C4-2B (cell line): ENCODE measurements around the gene ADAMTS3.

Experiments used
- H3K27ac ChIP-seq: fragments of 450-650 bp; 2 replicates; pipeline ENCODE4 v1.5.1; 2017
- ZFX ChIP-seq: fragments of 450-650 bp; IDR thresholded peaks from 2 replicates; pipeline ENCODE4 v1.6.1; 2017
- TF ChIP-seq, protein P1 (sequence below): fragments of 450-650 bp; conservative IDR thresholded peaks from 2 replicates; pipeline ENCODE4 v1.5.1; 2017; ENCODE audit warnings: mild to moderate bottlenecking

The ADAMTS3 gene

DNA sequence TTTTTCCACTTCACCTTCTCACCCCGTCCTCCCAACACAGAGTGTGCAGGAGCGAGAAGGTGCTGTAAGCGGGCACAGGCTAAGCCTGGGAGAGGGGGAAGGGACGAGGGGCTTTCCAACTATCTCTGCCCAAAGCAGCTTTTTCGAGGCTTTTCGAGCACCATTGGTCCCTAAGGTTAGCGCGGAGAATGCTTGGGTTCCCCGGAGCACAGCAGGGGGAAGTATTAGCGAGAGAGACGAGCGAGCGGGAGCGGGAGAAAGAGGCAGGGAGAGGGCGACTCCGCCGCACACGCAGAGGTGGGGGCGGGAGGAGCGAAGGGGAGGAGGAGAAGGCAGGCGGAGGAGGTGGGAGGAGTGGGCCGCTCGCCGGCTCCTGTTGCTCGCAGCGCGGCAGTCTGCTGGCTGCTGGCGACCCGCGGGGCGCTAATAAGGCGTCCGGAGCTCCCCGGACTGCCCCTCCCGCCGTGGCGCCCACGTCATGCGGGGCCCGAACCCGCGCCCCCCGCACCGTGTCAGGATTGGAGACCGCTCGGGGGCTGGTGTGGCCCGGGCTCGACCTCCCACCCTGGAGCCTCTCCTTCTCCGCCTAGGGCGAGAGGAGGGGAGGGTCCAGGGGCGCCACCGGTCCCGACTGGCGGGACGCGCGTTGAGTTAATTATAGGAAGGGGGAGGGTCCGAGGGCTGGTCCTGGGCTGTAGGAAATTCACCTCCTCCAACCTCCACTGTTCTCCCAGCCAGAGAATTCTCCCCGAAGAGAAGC is at the start of gene ADAMTS3:
TSS of gene ADAMTS3 (minus strand) at position 263 of the 760 bp plus-strand sequence. CDS start 459 bp downstream, outside the sequence.
- TF ChIP-seq, protein P1, sequence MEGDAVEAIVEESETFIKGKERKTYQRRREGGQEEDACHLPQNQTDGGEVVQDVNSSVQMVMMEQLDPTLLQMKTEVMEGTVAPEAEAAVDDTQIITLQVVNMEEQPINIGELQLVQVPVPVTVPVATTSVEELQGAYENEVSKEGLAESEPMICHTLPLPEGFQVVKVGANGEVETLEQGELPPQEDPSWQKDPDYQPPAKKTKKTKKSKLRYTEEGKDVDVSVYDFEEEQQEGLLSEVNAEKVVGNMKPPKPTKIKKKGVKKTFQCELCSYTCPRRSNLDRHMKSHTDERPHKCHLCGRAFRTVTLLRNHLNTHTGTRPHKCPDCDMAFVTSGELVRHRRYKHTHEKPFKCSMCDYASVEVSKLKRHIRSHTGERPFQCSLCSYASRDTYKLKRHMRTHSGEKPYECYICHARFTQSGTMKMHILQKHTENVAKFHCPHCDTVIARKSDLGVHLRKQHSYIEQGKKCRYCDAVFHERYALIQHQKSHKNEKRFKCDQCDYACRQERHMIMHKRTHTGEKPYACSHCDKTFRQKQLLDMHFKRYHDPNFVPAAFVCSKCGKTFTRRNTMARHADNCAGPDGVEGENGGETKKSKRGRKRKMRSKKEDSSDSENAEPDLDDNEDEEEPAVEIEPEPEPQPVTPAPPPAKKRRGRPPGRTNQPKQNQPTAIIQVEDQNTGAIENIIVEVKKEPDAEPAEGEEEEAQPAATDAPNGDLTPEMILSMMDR = no peak
- no peak for TF ChIP-seq ZFX
- peak within 1 kb of the TSS; percentile 90 for H3K27ac ChIP-seq

DNA sequence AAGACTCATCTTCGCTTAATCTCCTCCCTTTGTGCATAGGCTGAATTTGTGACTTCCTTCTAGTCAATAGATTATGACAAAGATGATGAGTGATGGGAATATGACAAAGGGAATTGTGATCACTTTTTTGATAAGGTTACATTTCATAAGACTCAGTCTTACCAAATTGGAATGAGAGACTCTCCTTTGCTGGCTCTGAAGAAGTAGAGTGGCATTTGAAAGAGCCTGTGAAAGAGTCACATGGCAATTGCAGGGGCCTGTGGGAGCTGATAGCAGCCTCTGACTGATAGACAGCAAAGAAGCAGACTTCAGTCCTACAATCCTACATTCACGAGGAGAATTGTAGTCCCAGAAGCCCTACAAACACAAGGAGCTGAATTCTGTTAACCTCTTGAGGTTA is 44.9 kb upstream of the ADAMTS3 start:
- H3K27ac ChIP-seq = no peak overlapping the region

DNA sequence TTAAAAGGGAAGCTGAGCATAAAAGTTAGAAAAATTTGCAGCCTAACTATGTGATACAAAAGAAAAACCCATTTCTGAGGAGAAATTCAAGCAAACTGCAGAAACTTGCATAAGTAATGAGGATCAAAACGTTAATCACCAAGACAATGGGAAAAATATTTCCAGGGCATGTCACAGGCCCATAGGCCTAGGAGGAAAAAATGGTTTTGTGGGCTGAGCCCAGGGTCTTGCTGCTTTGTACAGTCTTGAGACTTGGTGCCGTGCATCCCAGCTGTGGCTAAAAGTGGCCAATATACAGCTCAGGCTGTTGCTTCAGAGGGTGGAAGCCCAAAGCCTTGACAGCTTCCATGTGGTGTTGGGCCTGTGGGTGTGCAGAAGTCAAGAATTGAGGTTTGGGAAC is 37.7 kb upstream of the ADAMTS3 start:
- no peak overlapping the region for H3K27ac ChIP-seq
- no peak for TF ChIP-seq ZFX
- TF ChIP-seq, protein P1 = no peak

More for the DNA sequence above, 44.9 kb upstream of the ADAMTS3 start:
- TF ChIP-seq, protein P1 = no peak
- TF ChIP-seq ZFX = no peak

DNA sequence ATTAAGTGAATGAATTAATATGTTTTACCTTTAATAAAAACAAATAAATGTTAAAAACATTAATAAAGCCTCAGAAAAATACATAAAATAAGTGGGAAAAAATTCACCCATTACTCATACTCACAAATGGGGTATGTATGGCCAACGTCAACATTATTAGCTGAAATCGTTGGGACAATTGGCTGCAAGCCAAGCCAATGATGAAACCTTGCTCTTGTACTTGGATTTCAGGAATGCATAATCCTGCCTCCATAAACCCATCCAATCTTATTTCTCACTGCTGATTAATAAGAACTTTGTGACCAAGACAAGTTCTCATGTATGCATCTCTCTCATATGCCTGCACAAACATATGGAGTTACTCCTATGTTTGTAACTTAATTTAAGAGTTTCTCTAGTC is 35.3 kb upstream of the ADAMTS3 start:
- H3K27ac ChIP-seq = no peak overlapping the region
- TF ChIP-seq ZFX = no peak
- TF ChIP-seq, protein P1 = no peak

DNA sequence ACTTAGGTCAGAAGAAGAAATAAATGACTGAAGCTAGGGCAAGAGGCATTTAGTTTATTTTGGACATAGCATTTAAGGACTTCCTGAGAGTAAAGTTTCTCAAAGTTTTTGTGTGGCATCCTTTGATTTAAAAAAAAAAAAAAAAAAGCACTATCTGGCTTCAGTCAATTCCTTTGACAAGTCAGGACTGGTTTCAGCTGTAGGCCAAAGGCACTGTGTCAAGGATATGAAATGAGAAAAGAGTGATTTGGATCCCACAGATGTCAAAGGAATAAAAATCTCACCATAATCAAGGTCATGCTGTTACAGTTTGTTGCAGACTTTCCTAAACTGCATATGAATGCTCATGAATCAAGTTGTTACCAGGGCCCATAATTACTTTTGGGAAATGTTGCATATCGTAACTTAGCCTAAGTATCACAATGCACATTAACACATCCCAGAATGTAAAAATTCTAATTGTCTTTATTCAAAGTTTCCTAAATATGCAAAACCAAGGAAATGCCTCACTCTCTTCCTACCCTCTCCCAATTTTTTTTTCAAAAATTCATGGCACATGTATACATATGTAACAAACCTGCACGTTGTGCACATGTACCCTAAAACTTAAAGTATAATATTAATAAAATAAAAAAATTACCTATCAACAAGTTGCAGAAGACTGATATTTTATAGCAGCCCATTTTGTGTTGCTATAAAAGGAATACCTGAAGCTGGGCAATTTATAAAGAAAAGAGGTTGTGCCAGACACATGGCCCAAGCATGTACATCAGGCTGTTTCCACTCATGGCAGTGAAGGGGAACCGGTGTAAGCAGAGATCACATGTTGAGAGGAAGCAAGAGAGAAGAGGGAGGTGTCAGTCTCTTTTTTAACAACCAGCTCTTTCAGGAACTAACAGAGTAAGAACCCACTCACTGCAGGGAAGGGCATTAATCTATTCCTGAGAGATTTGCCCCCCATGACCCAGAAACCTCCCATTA is 33.7 kb upstream of the ADAMTS3 start:
- TF ChIP-seq, protein P1 = no peak
- TF ChIP-seq ZFX = no peak
- no peak overlapping the region for H3K27ac ChIP-seq

DNA sequence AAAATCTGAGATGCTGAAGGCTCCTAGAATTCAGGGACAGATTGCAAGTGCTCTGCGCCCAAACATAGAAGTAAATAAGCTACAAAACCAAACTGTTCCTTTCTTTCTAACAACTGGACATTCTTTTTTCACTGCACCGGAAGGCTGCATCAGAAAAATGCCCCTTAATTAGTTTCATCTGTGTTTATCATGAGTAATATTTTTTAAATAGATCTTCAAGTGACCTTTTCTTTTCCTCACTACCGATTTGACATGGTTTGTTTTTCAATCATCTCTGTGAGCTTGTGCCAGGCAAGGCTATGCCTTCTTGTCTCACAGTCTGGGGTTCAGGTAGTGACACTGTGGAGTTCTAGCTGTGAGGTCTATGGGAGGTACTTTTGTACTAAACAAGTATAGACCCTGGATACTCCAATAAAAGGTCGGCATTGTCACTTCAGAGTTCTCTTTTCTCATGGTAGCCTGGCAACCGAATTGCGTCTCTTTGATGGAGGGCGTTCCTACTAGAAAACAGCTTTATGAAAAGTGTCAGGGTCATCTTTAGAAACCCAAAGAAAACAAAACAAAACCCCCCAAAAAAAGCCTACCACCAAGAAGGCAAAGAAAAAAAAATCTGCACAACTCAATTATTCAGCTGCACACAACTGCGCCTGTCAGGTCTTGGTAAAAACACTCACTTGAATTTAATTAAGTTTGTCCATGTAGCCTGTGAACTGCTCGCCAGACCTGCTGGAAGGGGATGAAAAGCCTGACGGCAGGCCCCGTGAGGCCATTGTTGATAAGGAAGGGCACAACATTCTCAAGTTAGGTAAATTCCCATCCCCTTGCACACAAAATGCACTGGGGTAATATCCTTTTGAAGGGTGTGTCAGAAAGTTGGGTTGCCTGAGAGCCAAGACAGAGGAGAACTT is 22.8 kb upstream of the ADAMTS3 start:
- no peak for TF ChIP-seq ZFX
- TF ChIP-seq, protein P1 = no peak
- no peak overlapping the region for H3K27ac ChIP-seq
